GM18907 (cell line): ENCODE data around the gene ZNF160.
"Not testable (repeated sequence)": the region's sequence is repeated elsewhere in the genome, so short reads cannot be mapped to it uniquely, and the experiment has no call there.

Source experiments
- ATAC-seq: cut with Tn5 transposase; IDR thresholded peaks from one replicate; pipeline ENCODE4 v1.9.1; 2021; ENCODE audit warnings: mild to moderate bottlenecking, moderate library complexity; ENCODE audit not compliant: unreplicated experiment

ZNF160 gene

DNA sequence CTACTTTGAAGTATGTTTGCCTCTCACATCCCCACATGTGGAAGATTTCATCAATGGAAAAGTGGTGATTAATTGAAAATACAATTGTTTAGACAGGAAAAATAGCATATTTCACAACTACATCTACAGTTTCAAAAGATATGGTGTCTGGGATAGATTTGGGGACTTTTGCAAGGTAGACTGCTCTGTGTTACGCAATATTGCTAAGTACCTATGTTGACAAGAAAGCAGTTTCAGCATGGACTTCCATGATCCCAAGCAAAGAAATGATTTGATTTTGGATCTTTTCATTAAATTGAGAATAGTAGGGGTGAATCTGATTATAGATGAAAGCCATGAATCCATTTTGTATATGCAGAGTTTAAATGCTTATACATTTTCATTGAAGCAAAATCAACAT is 10.5 kb downstream of the ZNF160 start:
- no peak for ATAC-seq

- no peak for ATAC-seq
Observed at GRCh38 chr19:53091413-53092254, 11.6 kb downstream of the ZNF160 start.

GRCh38 chr19:53088091-53088490 is 15.1 kb downstream of the ZNF160 start:
- no peak for ATAC-seq

GRCh38 chr19:53086949-53087348 is 16.3 kb downstream of the ZNF160 start:
- ATAC-seq: no peak

DNA sequence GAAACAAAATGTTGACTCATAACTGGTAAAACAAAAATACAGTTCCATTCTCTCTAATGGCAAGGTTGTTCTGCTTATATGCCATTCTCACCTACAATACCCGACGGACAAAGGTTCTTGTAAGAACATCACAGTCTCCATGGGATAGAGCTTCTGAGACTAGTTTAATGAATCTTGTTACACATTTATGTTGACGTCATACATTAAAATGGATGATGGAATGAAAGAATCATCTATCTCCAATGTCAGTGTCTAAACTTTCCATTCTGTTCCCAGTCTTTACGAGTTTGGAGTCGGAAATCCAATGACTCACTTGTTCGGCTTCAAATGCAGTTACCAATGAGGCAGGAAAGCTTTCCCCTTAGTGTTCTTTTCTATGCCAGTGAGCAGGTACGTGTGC is 17.7 kb downstream of the ZNF160 start:
- ATAC-seq: no peak

DNA sequence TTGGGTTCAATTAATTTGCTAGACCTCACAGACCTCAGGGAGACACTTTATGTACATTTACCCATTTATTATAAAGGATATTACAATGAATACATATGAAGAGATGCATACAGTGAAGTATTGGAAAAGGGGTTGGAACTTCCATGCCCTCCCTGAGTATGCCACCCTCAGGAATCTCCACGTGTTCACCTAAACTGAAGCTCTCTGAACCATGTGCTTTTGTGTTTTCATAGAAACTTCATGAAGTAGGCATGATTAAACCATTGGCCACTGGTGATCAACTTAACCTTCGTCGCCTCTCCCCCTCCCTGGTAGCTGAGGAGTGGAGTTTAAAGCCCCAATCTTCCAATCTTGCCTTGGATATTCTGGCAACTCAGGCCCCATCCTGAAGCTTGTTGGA is 20.3 kb downstream of the ZNF160 start:
- no peak for ATAC-seq

GRCh38 chr19:53079313-53079924 is 23.8 kb downstream of the ZNF160 start:
- no peak for ATAC-seq

GRCh38 chr19:53078668-53079067 is 24.6 kb downstream of the ZNF160 start:
- ATAC-seq: no peak

DNA sequence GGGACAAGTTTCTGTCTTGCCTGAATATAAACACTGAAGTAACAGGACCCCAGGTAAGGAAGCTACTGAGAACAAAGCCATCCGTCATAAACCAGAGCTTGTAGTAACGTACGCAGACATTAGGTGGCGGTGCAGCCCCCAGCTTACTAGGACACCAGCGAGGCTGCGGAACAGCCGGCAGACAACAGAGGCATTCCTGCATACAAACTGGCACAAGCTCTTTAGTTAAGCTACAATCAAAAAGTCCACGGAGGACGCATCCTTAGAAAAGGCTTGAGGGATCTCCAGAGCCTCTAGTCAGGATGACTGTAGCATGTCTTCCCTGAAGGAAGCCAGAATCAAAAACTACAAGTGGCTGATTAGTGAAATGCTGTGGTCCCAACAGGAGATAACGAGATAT is 26.2 kb downstream of the ZNF160 start:
- ATAC-seq: no peak

DNA sequence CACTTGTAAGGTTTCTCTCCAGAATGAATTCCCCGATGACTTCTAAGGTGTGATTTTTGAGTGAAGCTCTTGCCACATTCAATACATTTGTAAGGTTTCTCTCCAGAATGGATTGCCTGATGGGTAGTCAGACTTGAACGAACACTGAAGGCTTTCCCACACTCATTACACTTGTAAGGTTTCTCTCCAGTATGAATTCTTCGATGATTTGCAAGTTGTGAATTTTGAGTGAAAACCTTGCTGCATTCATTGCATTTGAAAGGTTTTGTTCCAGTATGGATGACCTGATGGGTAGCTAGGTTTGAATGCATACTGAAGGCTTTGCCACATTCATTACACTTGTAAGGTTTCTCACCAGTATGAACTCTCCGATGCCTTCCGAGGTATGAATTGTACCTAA is 34.4 kb downstream of the ZNF160 start:
- no peak for ATAC-seq

GRCh38 chr19:53068199-53068598 is 35.0 kb downstream of the ZNF160 start:
- ATAC-seq: no peak

DNA sequence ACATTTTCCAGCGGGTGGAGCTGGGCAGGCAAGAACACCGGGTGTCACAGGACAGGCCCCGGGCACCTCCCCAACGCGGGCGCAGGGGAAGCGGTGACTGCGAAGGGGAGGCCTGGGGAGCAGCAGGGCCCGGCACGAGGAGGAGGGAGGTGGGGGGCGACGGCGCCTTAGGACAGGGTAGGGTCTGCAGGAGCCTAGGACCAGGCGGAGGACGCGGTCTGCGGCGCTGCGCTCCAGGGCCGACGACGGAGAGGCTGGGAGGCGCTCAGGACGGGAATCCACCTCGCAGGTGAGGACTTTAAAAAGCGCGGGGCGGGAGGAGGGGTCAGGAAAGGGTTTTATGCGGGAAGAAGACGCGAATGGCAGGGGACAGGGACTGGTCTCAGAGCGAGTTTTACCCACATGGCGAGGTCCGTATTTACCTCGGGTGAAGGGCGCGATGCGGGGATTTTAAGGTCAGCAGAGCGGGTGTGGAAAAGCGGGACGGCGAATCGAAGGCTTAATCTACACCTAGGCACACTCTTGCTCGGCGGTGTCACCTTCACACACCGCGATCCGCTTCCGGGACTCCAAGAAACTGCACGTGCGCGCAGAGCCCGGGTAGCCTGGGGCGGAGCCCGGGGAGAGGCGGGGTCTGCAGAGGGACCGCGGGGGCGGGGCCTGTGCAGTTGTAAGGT is 45.2 kb downstream of the ZNF160 start:
- no peak for ATAC-seq

- no peak for ATAC-seq
Observed at GRCh38 chr19:53055117-53055516, 48.1 kb downstream of the ZNF160 start.

DNA sequence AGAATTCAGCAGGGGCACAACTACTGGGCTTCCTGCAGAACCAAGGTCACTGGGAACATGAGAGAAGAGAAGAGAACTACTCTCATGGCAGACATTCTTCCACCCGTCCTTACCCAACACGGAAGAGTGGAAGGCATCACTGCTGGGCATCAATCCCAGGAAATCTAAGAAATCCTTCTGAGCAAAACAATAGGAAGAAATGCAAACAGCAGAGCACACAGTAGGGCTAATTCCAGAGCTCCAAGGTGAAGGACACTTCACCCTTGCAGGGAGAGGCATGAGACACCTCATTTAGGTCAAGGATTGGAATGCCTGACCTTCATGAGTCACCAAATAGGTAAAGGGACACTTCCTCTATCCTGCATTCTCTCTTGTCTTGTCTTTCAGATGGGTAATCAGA is 55.8 kb downstream of the ZNF160 start:
- ATAC-seq: no peak

DNA sequence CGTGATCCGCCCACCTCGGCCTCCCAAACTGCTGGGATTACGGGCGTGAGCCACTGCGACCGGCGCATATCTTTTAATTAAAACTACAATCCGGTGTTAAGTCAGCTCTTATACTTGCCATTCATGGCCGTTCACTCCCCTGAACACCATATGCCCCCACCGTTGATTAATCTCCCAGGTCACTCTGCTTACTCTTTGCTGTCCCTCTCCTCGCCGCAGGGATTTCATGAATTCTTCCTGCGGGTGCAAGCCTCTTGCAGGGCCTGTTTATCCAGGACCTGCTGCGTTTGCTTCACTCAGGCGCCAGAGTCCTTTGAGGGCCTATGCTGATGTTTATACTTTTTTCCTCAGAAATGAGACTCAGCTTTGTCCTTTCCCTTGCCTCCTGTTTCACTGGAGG is 57.7 kb downstream of the ZNF160 start:
- ATAC-seq: no peak

DNA sequence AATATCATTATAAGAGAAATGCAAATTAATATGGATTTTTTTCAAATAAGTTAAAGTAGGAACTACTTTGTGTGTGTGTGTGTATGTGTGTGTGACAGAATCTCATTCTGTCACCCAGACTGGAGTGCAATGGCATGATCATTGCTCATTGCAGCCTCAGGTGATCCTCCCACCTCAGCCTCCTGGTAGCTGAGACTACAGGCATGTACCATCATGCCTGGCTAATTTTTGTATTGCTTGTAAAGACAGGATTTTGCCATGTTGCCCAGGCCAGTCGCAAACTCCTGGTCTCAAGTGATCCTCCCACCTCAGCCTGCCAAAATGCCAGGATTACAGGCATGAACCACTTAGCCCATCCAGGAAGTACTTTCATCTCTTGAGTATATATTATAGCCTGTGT is 61.9 kb downstream of the ZNF160 start:
- no peak for ATAC-seq

- no peak for ATAC-seq
Observed at GRCh38 chr19:53037101-53038097, 65.8 kb downstream of the ZNF160 start.

DNA sequence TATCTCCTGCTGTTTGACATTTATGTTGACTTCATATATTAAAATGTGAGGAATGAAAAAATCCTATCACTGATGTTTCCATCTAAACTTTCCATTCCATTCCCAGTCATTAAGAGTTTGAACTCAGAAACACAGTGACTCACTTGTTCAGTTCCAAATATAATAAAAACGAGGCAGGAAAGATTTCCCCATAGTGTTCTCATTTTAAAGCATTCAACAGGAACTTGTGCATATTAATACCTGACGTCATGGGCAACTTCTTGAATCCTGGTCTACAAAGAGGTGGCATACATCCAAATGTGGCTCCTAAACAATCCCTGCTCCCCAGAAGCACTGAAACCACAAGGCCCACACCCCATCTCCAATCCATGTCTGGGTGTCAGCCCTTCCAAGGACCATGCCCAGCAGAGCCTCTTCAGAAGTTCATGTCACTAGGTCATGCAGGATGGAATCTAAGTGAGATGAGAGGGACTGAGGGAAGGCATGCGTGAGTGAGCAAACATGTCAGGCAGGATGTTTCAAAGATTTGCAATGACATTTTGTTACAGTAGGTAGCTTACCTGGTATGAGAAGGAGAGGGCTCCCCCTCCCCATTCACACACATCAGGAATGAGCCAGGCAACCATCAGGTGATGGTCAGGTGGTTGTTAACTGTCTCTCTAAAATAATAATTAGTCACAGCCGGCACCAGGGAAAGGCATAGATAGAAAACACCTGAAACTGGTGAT is 68.1 kb downstream of the ZNF160 start:
- ATAC-seq: no peak

- no peak for ATAC-seq
Observed at GRCh38 chr19:53034054-53034453, 69.2 kb downstream of the ZNF160 start.

- ATAC-seq: not testable (repeated sequence)
Observed at GRCh38 chr19:53028306-53028705, 74.9 kb downstream of the ZNF160 start.
